ENCODE results near the gene NRGN. TPM values are rescaled to one million over a fixed set of nuclear protein-coding genes. Genes with fewer than 3 reads are reported as not detected.

Gene NRGN
- total and polyA plus RNA-seq, 12 donors = 0.89 to 10.9 (median 3.7) TPM; not detected in 2

DNA sequence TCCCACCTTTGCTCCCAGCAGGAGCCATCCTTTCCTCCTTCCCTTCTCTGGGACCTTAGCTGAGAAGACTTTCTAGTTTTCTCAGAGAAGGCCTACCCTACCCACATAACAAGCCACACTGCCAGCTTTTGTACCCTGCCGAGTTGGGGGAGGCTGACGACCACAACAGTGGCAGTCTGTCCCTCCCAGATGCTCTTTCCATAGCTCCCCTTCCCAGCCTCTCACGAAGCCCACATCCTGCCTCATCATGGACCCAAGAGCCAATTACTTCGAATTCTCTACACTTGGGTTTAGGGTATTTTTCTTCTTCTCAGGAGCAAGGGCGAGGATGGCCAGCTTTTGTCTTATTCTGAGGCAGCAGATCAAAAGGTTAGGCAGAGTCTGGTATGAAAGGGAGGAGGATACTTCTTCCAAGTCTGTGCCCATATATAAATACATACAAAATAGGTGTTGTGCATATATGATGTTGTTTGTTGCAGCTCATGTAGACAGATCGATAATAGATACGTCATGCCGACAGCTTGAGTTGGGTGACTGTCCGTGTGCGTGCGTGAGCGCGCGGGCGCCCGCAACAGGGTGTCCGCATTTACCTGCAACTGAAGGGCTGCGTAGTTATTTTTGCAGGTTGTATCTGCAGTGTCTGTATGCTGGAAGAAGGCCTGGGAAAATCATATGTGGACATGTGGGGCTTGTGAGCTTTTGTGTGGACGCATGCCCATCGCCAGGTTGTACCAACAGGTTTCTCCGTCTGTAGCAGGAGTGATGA, 846 bp upstream of the NRGN start:
- no peak for TF ChIP-seq POLR2A (IDR thresholded peaks at IDR 0.05)
- TF ChIP-seq, protein P1, sequence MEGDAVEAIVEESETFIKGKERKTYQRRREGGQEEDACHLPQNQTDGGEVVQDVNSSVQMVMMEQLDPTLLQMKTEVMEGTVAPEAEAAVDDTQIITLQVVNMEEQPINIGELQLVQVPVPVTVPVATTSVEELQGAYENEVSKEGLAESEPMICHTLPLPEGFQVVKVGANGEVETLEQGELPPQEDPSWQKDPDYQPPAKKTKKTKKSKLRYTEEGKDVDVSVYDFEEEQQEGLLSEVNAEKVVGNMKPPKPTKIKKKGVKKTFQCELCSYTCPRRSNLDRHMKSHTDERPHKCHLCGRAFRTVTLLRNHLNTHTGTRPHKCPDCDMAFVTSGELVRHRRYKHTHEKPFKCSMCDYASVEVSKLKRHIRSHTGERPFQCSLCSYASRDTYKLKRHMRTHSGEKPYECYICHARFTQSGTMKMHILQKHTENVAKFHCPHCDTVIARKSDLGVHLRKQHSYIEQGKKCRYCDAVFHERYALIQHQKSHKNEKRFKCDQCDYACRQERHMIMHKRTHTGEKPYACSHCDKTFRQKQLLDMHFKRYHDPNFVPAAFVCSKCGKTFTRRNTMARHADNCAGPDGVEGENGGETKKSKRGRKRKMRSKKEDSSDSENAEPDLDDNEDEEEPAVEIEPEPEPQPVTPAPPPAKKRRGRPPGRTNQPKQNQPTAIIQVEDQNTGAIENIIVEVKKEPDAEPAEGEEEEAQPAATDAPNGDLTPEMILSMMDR (IDR thresholded peaks at IDR 0.05) = no peak
- intact Hi-C loops (cut with DNase I) = no loop called here
- Histone ChIP-seq H3K9me3 (replicated peaks in 1 of 3) (no peaks in the 10 kb centered on the region), H3K27me3 (peaks cover 22% of the 10 kb centered on the region), H3K4me3 (peak overlapping the region in 1 of 4 donors; percentile 40), H3K36me3 (replicated peaks in 1 of 2) (no peaks in the 10 kb centered on the region), H3K4me1 (replicated peaks in 1 of 2) (peaks cover 5 to 17% of the 10 kb centered on the region in 2 donors), H3K27ac (no peak overlapping the region)
- 53 to 60% (median 59%) methylated on average over 21 of the region's 21 CpGs for WGBS, 4 donors
- DNase-seq = no peak

DNA sequence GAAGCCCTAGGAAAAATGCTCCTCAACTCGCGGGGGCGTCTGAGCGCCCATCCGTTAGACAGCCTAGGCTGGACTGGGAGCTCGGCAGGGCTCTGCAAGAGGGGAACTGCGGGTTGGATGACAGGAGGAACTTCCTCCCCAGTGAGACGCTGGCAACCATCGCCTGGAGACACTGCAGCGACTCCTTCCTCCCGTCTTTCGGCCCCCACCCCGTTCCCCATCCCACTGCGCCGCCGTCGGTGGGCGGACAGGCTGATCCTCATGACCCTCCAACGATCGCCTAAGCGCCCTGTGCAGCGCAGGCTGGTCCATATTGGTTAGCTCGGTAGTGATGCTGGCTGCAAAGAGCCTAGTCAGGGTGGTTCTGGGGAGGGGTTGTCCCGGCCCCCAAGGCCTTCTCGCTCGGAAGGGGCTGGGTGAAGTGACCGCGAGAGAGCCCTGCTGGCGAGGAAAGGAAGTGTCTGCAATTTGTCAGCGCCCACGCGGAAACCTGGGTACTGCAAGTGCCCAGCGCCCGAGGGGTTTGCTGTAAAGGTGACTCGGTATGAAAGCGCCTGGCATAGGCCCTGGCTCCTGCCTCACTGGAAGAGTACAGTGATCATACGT, 638 bp downstream of the NRGN start:
- H3K9me3 ChIP-seq (replicated peaks in 1 of 3) = no peaks in the 10 kb centered on the region
- intact Hi-C loops (cut with DNase I) = no loop called here
- peaks cover 5 to 18% of the 10 kb centered on the region in 2 donors for H3K4me1 ChIP-seq (replicated peaks in 1 of 2)
- no peak overlapping the region for H3K27ac ChIP-seq
- 2 to 4% (median 3%) methylated on average over 16 to 37 of the region's 37 CpGs for WGBS, 4 donors
- H3K36me3 ChIP-seq (replicated peaks in 1 of 2) = no peaks in the 10 kb centered on the region
- peak overlapping the region in 2 of 4 donors; percentile 18 to 40 for H3K4me3 ChIP-seq
- peaks cover 34% of the 10 kb centered on the region for H3K27me3 ChIP-seq
- TF ChIP-seq, protein P1 (IDR thresholded peaks at IDR 0.05) = peak in 5 of 6 experiments; percentile 14 to 49 (median 29)
- TF ChIP-seq POLR2A (IDR thresholded peaks at IDR 0.05) = no peak
- peak in 1 of 7 donors; percentile 64 for DNase-seq

DNA sequence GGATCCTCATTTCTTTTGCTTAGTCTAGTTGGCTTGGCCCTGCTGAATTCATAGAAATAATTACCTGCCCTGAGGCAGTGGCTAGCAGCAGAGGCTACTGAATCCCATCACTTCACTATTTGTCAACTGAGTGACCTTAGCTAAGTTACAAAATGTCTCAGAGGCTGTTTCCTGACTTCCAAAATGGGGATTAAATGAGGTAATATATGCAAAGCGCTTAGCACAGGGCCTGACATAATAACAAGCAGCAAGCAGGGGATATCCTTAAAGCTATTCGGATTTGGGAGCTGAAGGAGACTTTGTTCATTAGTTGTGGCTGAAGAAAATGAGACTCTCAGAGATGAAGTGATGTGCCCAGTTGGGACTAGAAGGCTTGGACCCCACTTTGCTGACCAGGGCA, 2.8 kb downstream of the NRGN start:
- Histone ChIP-seq H3K27ac (no peak overlapping the region), H3K36me3 (replicated peaks in 1 of 2) (no peaks in the 10 kb centered on the region), H3K27me3 (peaks cover 44% of the 10 kb centered on the region), H3K4me1 (replicated peaks in 1 of 2) (peaks cover 14 to 30% of the 10 kb centered on the region in 2 donors), H3K9me3 (replicated peaks in 1 of 3) (no peaks in the 10 kb centered on the region), H3K4me3 (no peak overlapping the region)
- intact Hi-C loops (cut with DNase I) = no loop called here
- DNase-seq = no peak
- no peak for TF ChIP-seq POLR2A (IDR thresholded peaks at IDR 0.05)
- TF ChIP-seq, protein P1 (IDR thresholded peaks at IDR 0.05) = no peak
- WGBS, 4 donors = 61 to 78% (median 65%) methylated on average over 2 of the region's 2 CpGs

DNA sequence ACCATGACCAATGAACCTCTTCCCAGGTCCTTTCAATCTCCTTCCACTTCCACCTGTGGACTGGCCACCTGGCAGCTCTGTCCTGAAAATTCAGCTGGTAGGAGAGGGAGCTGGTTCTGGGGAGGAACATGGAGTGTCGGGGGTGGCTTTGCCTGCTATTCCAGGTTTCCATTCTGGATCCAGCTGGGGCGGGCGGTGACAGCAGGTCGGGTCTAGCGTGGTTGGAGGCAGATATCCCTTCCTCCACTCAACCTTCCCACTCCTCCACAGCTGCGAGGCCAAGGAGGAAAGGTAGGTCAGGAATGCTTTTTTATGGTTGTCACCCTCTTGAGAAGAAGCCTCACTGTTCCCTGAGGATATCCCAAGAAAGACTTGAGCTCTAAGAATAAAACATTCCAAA, 3.3 kb downstream of the NRGN start:
- no peaks in the 10 kb centered on the region for H3K9me3 ChIP-seq (replicated peaks in 1 of 3)
- DNase-seq = no peak
- no peak overlapping the region for H3K27ac ChIP-seq
- intact Hi-C loops (cut with DNase I) = no loop called here
- peaks cover 14 to 30% of the 10 kb centered on the region in 2 donors for H3K4me1 ChIP-seq (replicated peaks in 1 of 2)
- 47 to 62% (median 57%) methylated on average over 6 of the region's 6 CpGs for WGBS, 4 donors
- peaks cover 44% of the 10 kb centered on the region for H3K27me3 ChIP-seq
- no peaks in the 10 kb centered on the region for H3K36me3 ChIP-seq (replicated peaks in 1 of 2)
- no peak overlapping the region for H3K4me3 ChIP-seq
- no peak for TF ChIP-seq POLR2A (IDR thresholded peaks at IDR 0.05)
- TF ChIP-seq, protein P1 (IDR thresholded peaks at IDR 0.05) = no peak
